Heart left ventricle (tissue), 13 donors: ENCODE measurements around the gene HS3ST3A1.

Source experiments
- CTCF ChIP-seq, 12 donors: fragments of 200-600 bp; sonication (generic) in 4 of 12; IDR thresholded peaks; one replicate each; pipeline versions ENCODE4 v1.5.0 to v1.8.0; 2018 to 2022; ENCODE audit warnings: antibody characterized with exemption in 12 of 12, mild to moderate bottlenecking in 5 of 12
- POLR2A ChIP-seq, 2 donors: fragments of 450-650 bp; IDR thresholded peaks; one replicate each; pipeline ENCODE4 v1.6.1; 2017; ENCODE audit warnings: antibody characterized with exemption in 2 of 2, mild to moderate bottlenecking in 2 of 2, moderate library complexity in 2 of 2
- donor health status: ischemic (EF 13 %, LVEDD 7.1; RV severe dilation, severe dysfunction).
- donor health status: DM: no; HTN: yes; CAD: no.
- donor health status: DM: no; HTN: no; CAD: no.
- donor health status: ischemic (EF 25% LVEDD 6.9; RV normal size, moderate dysfunction).
- donor health status: ischemic (EF 25% LVEDD 5.7; RV mildly dilated, moderate dysfunction).
- donor health status: ischemic (EF 35%, LVEDD 5.7; RV mildly dilated, moderate dysfunction).
- donor health status: nonischemic (EF 11% LVEDD 7.7; RV severe dilation, severe dysfunction).
- donor health status: DM: yes; HTN: yes; CAD: no.
- donor health status: PGD.
- donor health status: ischemic (EF 29% LVEDD 5.4; RV normal size, mild dysfunction).
- donor health status: nonischemic (EF 23%, LVEDD 6.1; RV moderate dilation, normal function).

- no peak for TF ChIP-seq POLR2A (IDR thresholded peaks at IDR 0.05)
- no peak for TF ChIP-seq CTCF (IDR thresholded peaks at IDR 0.05)
These were observed 44.7 kb downstream of the HS3ST3A1 start for GRCh38 chr17:13557077-13557476.
